Prostate gland (tissue), 2 donors: ENCODE results near the gene CLIC5. TPM values are rescaled to one million over a fixed set of nuclear protein-coding genes. Genes with fewer than 3 reads are reported as not detected.

Experiments used
- DNase-seq: peaks from one replicate; pipeline ENCODE4 v3.0.0-alpha.2; 2019; ENCODE audit warnings: low spot score
- H3K27ac ChIP-seq, 2 donors: fragments of 200-600 bp; sonication (generic); 2 replicates each; pipeline ENCODE4 v1.5.1; 2017 to 2019
- H3K27me3 ChIP-seq: fragments of 200-600 bp; sonication (generic); replicated peaks from 2 replicates; pipeline ENCODE4 v1.5.1; 2019; ENCODE audit not compliant: insufficient read depth
- H3K36me3 ChIP-seq, 2 donors: fragments of 200-600 bp; sonication (generic); 1 replicate in 1 of 2; 2 replicates in 1 of 2; pipeline versions ENCODE4 v1.5.1 to v1.8.1; 2017 to 2019
- H3K4me1 ChIP-seq: fragments of 200-600 bp; sonication (generic); replicated peaks from 2 replicates; pipeline ENCODE4 v1.5.1; 2019
- H3K4me3 ChIP-seq, 2 donors: fragments of 200-600 bp; sonication (generic); 2 replicates each; pipeline ENCODE4 v1.5.1; 2017 to 2019
- H3K9me3 ChIP-seq: fragments of 200-600 bp; sonication (generic); 2 replicates; pipeline ENCODE4 v1.5.1; 2017
- POLR2A ChIP-seq: fragments of 450-650 bp; IDR thresholded peaks from one replicate; pipeline ENCODE4 v1.6.1; 2016; ENCODE audit warnings: antibody characterized with exemption, mild to moderate bottlenecking
- POLR2AphosphoS5 ChIP-seq: sonication (generic); formaldehyde crosslinking; IDR thresholded peaks from one replicate; pipeline ENCODE4 v1.6.1; 2017; ENCODE audit warnings: antibody characterized with exemption
- WGBS: methylation state at CpG from one replicate; pipeline ENCODE4 v1.1.5; 2018; 5-methylcytosine and 5-hydroxymethylcytosine counted together
- intact Hi-C: fragments of 100-400 bp; cut with DNase I; formaldehyde crosslinking; loops from one replicate; pipeline ENCODE4 v1.14.2; 2022
- total RNA-seq, 2 donors: library from RNA; depleted of rRNA; stranded (reverse); fragments of >200 nt; gene quantifications; one replicate each; pipeline ENCODE4 v1.1.0, GENCODE V29; 2016
- TF ChIP-seq, protein P1 (sequence below), 4 experiments: fragments of 200-600 bp in 2 of 4; fragments of 450-650 bp in 2 of 4; sonication (generic) in 2 of 4; IDR thresholded peaks; 1 replicate in 3 of 4; 2 replicates in 1 of 4; pipeline ENCODE4 v1.5.1; 2016 to 2019; ENCODE audit warnings: antibody characterized with exemption in 4 of 4, mild to moderate bottlenecking in 2 of 4, moderate library complexity in 2 of 4

Gene CLIC5
- total RNA-seq, 2 donors from 2014 or later = 3.2 to 4.5 TPM

DNA sequence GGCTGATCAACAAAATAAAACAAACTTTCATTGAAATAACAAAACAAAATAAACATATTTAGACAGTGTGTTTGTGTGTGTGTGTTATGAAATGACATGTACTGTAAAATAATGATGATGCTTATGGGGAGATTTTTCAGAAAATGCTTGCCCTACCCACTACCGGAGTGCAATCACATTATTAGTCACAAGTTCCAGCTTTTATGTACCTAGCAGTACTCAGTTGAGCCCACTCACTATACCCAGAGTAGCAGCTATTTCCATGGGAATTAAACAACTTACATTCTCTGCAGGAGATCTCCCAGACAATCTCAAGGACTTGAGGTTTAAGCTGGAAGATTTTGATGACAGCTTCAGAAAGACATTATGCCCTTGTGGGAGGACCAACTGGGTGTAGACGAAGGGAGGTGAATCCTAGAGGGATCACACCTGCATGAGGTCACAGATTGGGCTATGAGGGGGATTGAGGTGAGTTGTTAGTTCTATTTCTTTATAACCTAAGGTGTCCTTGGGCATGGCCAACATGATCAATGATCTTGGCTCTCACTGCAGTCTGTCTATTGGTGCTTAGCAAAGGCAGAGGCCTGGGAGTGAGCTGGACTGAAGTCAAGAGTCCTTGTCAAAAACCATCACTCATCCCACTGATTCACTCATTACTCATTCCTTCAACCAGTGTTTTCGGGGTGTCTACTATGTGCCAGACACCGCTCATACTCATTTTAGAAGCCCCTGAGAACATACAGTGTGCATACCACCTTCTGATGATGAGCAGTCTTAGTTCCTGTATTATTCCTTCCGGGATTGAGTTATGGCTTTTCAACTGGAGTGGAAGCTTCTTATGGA, 6.7 kb upstream of the CLIC5 start:
- TF ChIP-seq, protein P1, sequence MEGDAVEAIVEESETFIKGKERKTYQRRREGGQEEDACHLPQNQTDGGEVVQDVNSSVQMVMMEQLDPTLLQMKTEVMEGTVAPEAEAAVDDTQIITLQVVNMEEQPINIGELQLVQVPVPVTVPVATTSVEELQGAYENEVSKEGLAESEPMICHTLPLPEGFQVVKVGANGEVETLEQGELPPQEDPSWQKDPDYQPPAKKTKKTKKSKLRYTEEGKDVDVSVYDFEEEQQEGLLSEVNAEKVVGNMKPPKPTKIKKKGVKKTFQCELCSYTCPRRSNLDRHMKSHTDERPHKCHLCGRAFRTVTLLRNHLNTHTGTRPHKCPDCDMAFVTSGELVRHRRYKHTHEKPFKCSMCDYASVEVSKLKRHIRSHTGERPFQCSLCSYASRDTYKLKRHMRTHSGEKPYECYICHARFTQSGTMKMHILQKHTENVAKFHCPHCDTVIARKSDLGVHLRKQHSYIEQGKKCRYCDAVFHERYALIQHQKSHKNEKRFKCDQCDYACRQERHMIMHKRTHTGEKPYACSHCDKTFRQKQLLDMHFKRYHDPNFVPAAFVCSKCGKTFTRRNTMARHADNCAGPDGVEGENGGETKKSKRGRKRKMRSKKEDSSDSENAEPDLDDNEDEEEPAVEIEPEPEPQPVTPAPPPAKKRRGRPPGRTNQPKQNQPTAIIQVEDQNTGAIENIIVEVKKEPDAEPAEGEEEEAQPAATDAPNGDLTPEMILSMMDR (IDR thresholded peaks at IDR 0.05) = no peak
- TF ChIP-seq POLR2A (no peak), POLR2AphosphoS5 (no peak)
- no peak overlapping the region for H3K4me3 ChIP-seq
- no peaks in the 10 kb centered on the region for H3K4me1 ChIP-seq
- H3K36me3 ChIP-seq = no peaks in the 10 kb centered on the region
- no peak for DNase-seq
- WGBS = 90% methylated on average over 5 of the region's 5 CpGs
- no peaks in the 10 kb centered on the region for H3K9me3 ChIP-seq
- intact Hi-C loops = no loop called here
- no peak overlapping the region for H3K27ac ChIP-seq
- no peaks in the 10 kb centered on the region for H3K27me3 ChIP-seq

DNA sequence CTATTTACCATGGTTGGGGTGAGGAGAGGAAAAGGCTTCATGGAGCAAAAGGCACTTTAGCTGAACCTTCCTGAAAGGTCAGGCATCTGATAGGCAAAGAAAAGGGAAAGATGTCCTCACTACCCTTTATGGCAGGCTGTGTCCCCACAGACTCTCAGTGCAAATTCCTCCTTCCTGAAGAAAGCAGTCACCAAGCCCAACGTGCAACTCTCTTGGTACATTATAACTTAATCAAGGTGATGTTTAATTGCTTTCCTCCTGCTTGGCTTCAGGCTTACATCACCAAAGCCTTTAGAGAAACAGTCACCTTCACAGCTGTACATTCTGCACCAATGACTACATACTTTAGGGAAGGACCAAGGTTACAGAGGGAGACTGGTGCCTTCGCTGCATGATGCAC, 2.1 kb upstream of the CLIC5 start:
- Histone ChIP-seq H3K4me1 (no peaks in the 10 kb centered on the region), H3K27me3 (no peaks in the 10 kb centered on the region), H3K4me3 (no peak overlapping the region), H3K36me3 (no peaks in the 10 kb centered on the region), H3K27ac (no peak overlapping the region), H3K9me3 (no peaks in the 10 kb centered on the region)
- intact Hi-C loops = no loop called here
- 86% methylated on average over 2 of the region's 2 CpGs for WGBS
- DNase-seq = no peak
- TF ChIP-seq POLR2AphosphoS5 = no peak
- no peak for TF ChIP-seq POLR2A
- TF ChIP-seq, protein P1 (IDR thresholded peaks at IDR 0.05) = no peak

DNA sequence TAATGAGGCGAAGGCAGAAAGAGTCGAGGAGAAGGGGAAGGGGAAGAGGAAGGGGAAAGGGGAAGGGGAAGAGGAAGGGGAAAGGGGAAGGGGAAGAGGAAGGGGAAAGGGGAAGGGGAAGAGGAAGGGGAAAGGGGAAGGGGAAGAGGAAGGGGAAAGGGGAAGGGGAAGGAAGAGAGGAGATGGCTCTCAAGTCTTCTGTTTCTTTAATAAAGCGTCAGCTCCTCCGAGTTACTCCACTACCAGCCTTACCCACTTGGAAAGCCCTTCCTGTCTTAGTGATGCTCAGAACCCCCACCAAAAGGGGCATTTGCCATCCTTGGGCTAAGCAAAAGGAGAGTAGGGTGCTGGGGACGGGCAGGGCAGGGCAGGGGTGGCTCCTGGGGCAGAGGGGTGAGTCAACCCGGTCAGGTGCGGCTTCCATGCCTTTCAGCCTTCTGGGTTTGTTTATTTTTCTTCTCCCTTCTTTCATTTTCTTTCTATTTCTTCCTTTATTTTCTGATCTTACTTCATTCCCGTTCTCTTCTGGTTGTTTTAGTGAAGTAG, 476 bp upstream of the CLIC5 start:
- no peak overlapping the region for H3K27ac ChIP-seq
- no peaks in the 10 kb centered on the region for H3K27me3 ChIP-seq
- DNase-seq = no peak
- no peaks in the 10 kb centered on the region for H3K9me3 ChIP-seq
- H3K36me3 ChIP-seq = no peaks in the 10 kb centered on the region
- WGBS = 24% methylated on average over 8 of the region's 8 CpGs
- intact Hi-C loops = no loop called here
- TF ChIP-seq POLR2AphosphoS5 = no peak
- no peak for TF ChIP-seq POLR2A
- TF ChIP-seq, protein P1 (IDR thresholded peaks at IDR 0.05) = no peak
- peak overlapping the region; percentile 34 to 44 for H3K4me3 ChIP-seq
- no peaks in the 10 kb centered on the region for H3K4me1 ChIP-seq

DNA sequence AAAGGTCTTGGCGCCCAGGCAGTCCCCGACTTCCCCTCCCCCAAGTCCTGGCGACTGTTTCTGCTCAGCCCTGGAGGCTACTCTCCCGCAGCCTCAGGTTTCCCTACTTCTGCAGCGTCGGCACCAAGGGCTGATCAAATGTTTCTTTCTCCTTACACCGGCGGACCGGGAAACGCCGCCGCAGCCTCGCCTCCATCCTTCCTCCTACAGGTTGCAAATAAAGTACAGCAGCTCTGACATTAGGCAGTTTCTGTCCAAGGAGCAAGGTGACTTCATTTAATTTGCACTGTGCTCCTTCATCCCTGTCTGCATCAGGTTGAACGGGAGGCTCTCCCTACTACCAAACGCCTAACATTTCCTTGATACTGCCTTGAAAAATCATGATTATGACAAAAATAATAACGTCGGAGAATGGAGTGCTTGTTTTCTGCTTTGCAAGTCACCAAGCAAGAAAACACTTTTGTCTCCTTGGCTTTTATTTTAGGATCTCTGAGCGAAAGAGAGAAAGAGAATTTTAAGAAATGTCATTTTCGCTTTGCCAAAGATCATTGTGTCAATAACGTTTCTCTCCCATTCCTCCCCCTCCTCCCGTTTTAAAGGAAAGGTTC, 1.0 kb downstream of the CLIC5 start:
- H3K36me3 ChIP-seq = no peaks in the 10 kb centered on the region
- H3K4me3 ChIP-seq = peak overlapping the region; percentile 34 to 44
- DNase-seq = peak; percentile 10
- TF ChIP-seq, protein P1 (IDR thresholded peaks at IDR 0.05) = no peak
- TF ChIP-seq POLR2AphosphoS5 = no peak
- TF ChIP-seq POLR2A = no peak
- H3K4me1 ChIP-seq = no peaks in the 10 kb centered on the region
- H3K27me3 ChIP-seq = no peaks in the 10 kb centered on the region
- intact Hi-C loops = no loop called here
- WGBS = 10% methylated on average over 21 of the region's 21 CpGs
- H3K27ac ChIP-seq = no peak overlapping the region
- H3K9me3 ChIP-seq = no peaks in the 10 kb centered on the region
